NCI-H128 (cell line): ENCODE data around the gene USP26.
"Not testable (repeated sequence)": the region's sequence is repeated elsewhere in the genome, so short reads cannot be mapped to it uniquely, and the experiment has no call there.

Experiments
- DNase-seq: peaks from one replicate; lab custom pipeline; 2025; ENCODE audit not compliant: unreplicated experiment; lab: John Stamatoyannopoulos, UW

Gene USP26

DNA sequence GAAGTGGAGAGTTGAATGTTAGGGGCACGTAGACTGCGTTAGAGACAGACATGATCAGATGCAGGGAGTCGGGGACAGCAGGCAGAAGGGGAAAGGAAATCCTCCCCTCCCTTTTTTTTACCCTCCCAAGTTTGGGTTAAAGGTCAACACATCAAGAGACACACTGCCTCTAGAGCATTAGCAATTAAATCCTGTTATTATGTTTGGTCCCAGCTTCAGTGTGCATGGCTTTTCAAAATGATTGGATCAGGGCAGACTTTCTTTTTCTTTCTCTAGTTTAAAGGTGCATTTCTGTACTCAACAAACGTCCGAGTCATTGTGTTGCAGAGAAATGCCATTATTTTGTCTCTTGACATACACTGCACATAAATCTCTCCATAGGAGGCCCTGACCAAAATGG, 63.9 kb downstream of the USP26 start:
- no peak for DNase-seq

DNA sequence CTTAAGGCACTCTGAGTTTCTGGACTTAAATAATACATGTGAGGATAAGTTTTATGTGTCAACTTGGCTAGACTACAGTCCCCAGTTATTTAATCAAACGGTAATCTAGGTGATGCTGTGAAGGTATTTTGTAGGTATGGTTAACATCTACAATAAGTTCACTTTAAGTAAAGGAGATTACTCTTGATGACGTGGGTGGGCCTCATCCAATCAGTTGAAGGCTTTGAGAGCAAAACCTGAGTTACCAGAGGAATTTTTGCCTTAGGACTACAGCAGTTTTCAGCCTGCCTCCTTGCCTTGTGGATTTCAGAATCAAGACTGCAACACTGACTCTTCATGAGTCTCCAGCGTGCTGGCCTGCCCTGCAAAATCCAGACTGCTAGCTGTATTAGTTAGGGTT, 78.7 kb downstream of the USP26 start:
- DNase-seq = no peak

DNA sequence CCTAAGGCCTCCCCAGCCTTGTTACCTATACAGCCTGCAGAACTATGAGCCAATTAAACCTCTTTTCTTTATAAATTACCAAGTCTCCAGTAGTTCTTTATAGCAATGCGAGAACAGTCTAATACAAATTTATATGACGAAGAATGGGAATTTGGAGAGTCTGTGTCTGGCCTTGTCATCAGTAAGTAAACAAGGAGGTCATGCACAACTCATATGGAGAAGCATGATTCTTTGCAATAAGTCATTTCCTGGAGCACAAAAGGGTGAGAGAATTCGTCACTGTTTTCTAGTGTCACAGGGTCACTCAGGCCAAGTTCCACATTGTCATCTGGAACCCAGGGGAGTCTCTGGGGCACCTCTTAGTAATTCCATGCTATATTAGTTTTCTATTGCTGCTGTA, 89.5 kb downstream of the USP26 start:
- DNase-seq = no peak

DNA sequence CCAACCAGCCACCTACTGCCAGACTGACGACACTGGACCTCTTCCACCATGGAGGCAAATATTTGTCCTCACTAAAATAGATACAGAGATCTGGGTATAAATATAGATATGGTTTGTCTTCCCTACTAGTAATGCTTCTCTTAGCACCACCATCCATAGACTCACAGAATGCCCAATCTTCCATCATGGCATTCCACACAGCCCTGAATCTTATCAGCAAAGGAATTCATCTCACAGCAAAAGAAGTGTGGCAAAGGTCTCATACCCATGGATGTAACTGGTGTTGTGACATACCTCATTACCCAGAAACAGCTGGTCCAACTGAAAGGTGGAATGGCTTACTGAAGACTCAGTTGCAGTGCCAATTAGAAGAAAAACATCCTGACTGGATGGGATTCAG, 91.3 kb downstream of the USP26 start:
- DNase-seq = no peak

DNA sequence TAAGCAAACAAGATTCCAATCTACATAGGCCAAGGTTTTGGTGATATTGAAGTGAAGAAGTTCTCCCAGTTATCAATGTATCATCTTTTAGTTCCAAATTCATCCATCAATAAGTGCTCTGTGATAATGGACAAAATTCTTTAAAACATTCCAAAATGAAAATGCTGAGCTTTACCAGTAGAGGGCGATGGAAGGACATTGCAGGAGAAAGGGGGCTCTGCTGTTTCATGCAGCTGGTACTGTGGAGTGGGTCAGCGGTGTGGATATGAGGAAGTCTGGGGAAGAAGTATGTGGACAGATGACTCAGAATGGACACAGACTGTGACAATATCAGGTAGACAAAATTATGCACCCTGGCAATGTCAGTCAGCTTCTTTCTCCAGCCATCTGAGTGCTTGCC, 91.9 kb downstream of the USP26 start:
- DNase-seq = no peak

DNA sequence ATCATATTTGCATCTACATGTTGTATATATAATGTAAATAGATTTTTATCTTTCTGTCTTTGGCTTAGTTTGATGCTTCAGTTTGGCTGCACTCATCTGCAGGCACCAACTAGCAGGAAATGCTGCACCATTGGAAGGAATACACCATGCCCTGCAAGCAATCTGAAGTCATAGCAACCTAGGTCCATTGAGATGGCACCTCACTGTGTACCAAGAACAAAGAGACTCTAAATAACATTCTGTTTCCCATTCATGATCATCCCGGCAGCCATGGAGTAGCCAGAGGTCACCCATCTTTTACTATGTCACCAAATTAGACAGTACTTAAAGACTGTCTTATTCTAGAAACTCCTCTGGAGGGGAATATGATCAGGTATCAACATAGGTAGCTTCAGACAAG, 97.7 kb downstream of the USP26 start:
- no peak for DNase-seq

DNA sequence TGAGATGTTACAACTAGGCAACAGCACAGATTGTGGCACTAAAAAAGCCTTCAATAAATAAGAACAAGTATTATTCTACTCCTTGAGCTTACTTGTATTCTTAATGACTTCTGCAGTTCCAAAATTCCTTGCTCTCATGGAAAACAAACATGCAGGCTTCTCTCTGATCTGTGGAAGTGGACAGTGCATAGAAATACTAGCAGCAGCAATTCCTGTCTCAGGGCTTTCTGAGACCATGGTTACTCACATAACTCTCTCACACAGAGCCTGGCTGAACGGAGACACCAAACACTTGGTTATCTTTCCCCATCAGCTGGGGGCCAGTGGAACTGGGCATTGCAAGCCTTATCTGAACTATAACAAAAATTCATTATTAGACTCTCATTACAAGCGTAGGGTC, 106.1 kb downstream of the USP26 start:
- no peak for DNase-seq

DNA sequence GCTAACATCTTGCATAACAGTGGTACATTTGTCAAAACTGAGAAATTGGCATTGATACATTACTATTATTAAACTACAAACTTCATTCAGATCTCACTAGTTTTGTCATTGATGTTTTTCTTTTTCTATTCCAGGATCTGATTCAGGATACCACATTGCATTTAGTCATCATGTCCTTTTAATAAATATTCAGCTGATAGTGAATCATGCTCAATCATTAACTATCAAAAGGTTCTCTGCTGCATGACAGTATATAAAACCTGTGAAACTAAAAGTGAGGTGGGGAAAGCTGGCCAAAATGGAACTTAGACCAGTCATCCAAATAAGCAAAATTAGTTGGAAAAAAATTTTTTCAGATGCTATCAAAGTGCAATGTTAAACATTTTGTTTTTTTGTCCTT, 110.4 kb downstream of the USP26 start:
- no peak for DNase-seq

DNA sequence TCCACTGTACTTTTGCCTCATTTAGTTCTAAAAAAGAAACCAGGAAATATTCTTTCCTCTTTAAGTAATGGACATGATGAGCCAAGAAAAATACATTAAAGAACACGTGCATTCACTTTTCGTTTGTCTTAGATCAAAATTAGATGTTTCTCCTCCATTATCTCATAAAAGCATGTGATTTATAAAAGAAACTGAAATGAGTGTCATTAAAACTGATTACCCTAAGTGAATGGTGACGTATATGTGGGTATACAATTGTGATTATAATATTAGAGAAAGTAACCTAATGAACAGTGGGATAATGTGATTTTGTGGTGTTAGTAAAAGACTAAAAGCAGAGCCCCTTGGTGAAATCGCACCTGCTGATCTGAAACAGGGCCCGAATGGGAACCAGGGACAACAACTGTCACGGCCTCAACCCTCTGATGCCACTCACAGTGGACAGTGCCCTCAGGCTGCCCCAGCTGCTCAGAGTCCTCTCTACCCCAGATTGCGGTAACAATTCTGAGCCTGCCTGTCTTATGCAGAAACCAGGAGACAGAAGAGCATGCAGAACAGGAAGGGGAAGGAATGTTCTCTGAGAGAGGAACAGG, 112.8 kb downstream of the USP26 start:
- no peak for DNase-seq

DNA sequence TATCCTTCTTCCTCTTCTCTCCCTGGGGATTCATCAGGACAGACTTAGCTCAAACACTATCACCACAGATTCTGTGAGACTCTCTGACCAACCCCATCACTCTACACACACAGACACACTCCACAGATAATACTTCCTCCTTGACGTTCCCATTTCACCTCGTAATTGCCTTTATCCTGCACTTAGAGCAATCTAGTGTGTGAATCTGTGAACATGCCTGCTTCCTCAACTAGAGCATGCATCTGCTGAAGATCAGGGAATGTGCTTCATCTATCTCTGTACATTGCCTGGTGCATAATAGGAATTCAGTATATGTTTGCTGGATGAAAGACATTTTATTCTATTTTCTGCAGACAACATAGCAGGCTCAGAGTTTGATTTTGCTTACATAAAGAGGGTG, 113.4 kb downstream of the USP26 start:
- DNase-seq = no peak

DNA sequence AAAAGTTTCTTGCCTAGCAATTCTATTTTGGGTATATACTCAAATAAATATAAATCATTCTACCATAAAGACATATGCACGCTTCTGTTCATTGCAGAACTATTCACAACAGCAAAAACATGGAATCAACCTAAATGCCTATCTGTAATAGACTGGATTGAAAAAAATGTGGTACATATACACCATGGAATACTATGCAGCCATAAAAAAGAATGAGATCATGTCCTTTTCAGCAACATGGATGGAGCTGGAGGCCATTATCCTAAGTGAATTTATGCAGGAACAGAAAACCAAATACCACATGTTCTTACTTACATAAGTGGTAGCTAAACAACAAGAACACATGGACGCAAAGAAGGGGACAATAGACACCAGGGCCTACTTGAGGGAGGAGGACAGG, 116.9 kb downstream of the USP26 start:
- not testable (repeated sequence) for DNase-seq
